GM12892 (cell line): ENCODE results near the gene FAM124A.

Experiments used
- DNase-seq: peaks from one replicate; pipeline ENCODE4 v3.0.0; 2011; ENCODE audit not compliant: insufficient read length
- FAIRE-seq: peaks from 2 replicates; lab custom pipeline; 2011; peaks lifted over from hg19 to GRCh38; lab: Jason Lieb, UNC
- POLR2A ChIP-seq: IDR thresholded peaks from 2 replicates; pipeline ENCODE4 v1.6.1; 2011; ENCODE audit warnings: low read depth, low read length, control low read depth
- POLR2AphosphoS5 ChIP-seq: IDR thresholded peaks from 2 replicates; pipeline ENCODE4 v1.6.1; 2011; ENCODE audit warnings: low read depth, low read length, control low read depth
- TAF1 ChIP-seq: IDR thresholded peaks from 2 replicates; pipeline ENCODE4 v1.6.1; 2011; ENCODE audit warnings: low read depth, mild to moderate bottlenecking, control low read depth, low read length, borderline replicate concordance

The FAM124A gene

DNA sequence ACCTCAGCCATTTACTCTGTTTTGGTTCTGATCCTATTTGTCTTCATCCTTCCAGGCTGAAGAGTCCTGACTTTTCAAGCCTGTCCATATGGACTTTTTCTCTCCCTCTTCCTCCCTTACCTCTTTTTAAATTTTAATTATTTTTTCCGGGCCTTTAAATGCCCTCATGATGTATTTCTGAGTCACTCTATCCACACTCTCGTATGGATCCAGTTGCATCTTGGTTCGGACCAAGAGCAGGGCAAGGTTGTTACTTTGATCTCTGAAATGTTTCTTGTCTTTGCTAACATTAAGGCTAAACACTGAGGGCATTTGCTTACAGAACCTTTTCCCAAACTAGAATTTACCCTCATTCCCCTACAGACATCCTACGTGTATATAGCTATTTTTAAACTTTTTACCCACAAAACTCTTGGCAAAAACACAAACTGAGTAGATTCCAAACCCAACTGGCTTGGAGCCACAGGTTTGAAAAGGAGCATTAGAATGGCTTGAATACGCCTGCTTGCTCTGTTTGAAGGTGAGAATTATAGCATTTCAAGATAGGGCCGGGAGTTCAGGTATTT, 69.9 kb downstream of the FAM124A start:
- DNase-seq (no peak), FAIRE-seq (no peak)
- TF ChIP-seq POLR2AphosphoS5 (no peak), TAF1 (no peak), POLR2A (no peak)

DNA sequence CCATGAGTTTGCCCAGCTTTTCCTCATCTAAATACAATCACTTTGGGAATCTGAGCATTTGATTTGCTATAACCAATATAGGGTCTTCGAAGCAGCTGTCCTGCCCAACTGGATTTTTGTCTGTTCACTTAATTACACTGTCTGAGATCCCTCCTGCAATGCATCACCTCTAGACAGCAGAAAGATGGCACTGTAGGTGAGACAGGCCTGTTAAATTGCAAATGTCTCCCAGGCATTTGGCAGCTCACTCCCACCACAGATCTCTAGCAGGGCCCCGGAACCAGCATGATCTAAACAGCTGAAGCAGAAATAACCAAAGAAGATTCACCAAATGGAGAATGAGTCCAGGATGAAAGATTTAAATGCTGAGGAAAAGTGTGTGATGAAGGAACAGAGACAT, 75.4 kb downstream of the FAM124A start:
- DNase-seq (no peak), FAIRE-seq (no peak)
- TF ChIP-seq TAF1 (no peak), POLR2AphosphoS5 (no peak), POLR2A (no peak)

DNA sequence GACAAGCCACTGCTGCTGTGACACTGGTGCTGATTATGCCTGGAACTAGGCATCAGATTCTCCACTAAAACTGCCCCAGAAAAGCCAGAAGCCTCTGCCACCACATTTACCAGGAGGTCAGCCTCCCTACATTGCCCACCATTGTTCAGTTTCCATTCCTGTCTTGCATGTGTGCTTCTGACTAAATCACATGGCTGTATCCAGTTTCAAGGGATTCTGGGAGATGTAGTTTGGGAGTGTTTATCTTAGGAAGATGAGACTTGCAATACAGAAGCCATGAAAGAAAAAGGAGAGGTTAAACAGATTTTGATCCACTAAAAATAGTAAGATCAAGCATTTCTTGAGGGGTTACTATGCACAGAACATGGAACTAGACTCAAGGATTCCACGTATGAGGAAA, 76.6 kb downstream of the FAM124A start:
- DNase-seq (no peak), FAIRE-seq (no peak)
- TF ChIP-seq TAF1 (no peak), POLR2A (no peak), POLR2AphosphoS5 (no peak)

DNA sequence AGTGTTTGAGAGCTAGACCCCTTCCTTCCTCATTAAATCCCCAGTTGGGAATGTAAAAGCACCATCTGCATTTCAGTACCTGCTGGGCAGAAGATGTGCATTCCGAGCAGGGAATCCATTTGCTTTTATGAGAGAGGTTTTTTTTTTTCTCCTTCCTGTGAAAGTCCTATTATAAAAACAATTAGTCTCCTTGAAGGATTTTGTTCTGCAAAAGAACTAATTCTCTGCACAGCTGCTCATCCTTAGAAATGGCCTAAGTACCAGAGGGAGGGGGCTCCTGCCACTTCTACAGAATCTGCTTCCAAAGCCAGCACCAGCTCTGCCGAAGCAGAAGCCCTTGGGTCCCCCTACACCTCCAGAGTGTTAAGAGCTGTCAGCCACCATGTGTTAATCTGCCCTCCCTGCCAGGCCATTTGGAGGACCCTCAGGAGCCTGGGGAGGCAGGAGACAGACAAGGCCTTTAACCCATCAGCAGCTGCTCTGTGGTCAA, 80.9 kb downstream of the FAM124A start:
- TF ChIP-seq POLR2AphosphoS5 (no peak), POLR2A (no peak), TAF1 (no peak)
- no peak for FAIRE-seq
- DNase-seq, result no peak

DNA sequence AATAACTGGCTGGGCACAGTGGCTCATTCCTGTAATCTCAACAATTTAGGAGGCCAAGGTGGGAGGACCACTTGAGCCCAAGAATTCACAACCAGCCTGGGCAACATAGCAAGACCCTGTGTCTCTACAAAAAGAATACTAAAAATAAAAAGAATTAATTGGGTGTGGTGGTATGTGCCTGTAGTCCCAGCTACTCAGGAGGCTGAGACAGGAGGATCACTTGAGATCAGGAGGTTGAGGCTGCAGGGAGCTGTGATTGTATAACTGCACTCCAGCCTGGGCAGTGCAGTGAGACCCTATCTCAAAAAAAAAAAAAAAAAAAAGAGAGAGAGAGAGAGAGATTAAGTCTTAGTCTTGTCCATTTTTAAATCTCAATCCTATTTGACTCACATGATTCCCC, 81.7 kb downstream of the FAM124A start:
- TF ChIP-seq TAF1 (no peak), POLR2A (no peak)
- no peak for FAIRE-seq
- DNase-seq, result no peak

DNA sequence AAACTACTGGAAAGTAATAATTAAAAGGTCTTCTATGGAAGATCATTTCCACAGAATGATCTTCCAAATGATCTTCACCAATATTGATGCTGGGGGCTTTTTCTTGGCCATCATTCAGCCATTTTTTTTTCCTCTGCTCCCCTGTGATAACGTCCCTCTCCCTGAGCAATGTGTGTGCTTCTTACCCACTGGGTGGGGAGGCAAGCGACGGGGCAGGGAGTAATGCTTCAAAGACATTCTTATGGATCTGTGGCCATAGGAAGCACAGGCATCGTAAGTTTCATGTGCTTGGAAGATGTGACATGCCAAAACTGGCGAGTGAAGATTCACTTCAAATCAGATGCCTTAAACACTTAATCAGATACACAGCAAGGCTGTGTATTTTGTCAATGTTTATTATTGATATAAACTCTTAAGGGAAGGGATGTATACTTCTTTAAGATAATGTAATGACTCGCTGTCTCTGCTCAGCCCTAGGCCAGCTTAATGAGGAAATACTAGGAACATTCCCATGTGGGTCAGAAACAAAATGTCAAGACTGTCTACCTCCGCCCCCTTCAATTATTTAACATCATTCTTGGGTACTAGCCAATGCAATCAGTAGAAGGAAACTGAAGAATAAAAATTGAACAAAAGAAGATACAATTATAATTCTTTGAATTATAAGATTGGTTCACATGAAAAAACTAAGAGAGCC, 83.2 kb downstream of the FAM124A start:
- no peak for TF ChIP-seq POLR2AphosphoS5
- no peak for TF ChIP-seq TAF1
- no peak for TF ChIP-seq POLR2A
- no peak for DNase-seq
- FAIRE-seq, result no peak

DNA sequence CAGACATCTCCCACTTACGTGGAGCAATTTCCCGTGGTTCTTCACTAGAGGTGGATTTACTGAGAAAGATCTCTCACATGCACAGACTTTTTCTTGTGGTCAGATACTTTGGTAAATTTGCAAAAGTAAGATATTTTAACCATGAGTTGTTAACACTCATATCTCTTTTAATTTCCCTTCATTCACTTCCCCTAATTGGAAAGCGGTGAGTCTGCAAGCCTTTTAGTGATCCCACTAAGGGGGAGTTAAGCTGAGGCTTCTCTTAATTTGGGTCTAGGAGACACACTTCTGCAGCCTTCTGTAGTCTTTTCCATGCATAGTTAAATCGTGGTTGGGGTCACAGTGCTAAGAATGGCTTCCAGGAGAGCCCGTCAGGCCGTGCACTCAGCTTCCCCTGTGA, 86.6 kb downstream of the FAM124A start:
- FAIRE-seq, result no peak
- TF ChIP-seq POLR2A (no peak), POLR2AphosphoS5 (no peak)

DNA sequence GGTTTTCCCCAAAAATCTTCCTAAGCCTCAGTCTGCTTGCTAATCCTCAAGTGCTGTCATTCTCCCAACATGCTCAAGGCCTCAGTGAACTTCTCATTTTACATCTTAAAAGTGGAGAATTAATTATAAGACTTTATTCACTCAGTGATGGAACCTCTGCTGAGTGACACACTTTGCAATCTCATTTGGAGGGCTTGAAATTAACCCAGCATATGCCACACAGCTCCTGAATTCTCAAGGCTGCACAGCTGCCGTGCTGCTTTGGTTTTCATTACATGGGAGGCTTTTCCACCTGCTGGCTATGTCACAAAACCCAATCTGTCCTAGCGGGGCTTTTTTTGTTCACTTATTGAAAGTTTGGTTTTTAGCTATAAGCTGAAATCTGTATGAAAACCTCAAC, 89.0 kb downstream of the FAM124A start:
- TF ChIP-seq POLR2A (no peak), TAF1 (no peak), POLR2AphosphoS5 (no peak)
- DNase-seq (no peak), FAIRE-seq (no peak)

More for the DNA sequence above, 86.6 kb downstream of the FAM124A start:
- no peak for DNase-seq

DNA sequence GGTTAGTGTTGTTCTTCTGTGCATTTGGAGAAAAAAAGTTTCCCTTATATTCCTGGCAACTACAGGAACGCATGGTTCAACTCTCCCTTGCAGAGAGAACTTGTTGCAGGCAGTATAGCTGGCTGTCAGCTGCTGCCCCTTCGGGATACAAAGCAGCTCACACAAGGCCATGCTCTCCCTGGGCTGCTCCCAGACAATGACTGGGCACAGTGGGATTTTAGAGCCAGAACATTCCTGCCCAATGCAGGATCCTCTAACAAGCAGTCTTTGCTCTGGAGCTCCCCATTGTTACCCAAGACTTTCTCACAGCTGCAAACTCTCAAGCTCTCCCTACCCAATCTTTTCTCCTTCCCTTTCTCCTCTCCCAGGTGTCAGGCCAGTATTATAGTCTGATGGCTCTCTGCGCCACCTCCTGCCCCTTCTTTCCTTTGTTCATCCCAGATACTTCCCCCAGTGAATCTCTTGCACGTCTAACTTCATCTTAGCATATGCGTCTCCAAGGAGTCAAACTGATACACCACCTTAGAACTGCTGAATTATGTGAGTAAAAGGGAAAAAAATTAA, 89.8 kb downstream of the FAM124A start:
- TF ChIP-seq TAF1 (no peak), POLR2A (no peak), POLR2AphosphoS5 (no peak)
- DNase-seq, result no peak
- FAIRE-seq, result no peak

DNA sequence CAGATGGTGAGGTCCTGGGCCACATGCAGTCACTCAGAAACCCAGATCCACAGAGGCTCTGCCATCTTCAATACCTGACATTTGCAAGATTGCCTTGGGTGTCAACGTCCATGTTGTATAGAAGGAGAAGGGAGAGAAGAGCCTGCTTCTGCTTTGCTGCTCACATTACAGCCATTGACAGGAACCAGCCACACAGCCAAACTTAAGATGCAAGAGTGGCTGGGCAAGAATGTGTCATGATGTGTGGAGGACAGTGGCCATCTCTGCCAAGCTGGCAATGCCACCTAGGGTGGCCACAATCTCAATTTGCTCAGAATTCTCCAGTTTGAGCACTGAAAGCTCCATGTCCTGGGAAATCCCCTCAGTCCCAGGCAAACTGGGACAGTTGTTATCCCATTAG, 91.4 kb downstream of the FAM124A start:
- TF ChIP-seq TAF1, result no peak
- no peak for TF ChIP-seq POLR2AphosphoS5
- TF ChIP-seq POLR2A, result no peak
- DNase-seq (no peak), FAIRE-seq (no peak)

DNA sequence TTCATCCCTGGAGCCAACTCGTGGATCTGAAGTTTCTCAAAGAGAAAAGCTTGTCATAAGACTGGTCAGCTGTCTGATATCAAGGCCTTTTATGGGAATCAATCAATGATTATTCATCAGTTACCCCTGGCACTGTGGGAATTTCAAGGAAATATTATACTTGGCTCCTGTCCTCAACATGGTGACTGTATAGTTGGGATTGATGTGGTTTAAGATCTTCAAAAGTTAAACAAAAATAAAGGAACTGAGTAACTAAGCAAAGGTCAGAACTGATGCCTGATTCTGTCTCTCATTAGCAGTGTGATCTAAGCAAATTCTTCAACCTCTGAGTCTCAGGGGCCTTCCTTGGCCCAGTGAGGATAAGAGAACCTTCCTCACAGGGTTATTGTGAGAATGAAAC, 95.1 kb downstream of the FAM124A start:
- DNase-seq, result no peak
- TF ChIP-seq POLR2A (no peak), POLR2AphosphoS5 (no peak), TAF1 (no peak)
- no peak for FAIRE-seq

DNA sequence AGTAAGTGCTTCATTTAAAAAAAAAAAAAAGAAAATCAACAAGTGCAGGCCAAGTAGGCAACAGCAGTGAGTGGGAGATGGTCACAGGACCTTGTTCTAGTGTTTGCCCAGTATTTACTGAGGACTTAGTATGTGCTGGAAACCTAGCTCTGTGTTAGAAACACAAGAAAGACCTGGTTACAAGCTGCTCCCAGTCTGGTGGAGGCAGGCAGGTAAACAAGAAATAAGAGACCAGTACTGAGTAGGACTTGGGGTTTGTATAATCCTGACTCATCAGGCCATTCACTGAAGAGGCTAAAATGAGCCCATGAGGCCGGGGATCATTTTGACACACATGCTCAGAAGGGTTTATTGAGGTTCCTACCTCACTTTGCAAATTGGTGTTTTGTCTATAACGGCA, 95.8 kb downstream of the FAM124A start:
- TF ChIP-seq POLR2A (no peak), POLR2AphosphoS5 (no peak), TAF1 (no peak)
- no peak for FAIRE-seq
- DNase-seq, result no peak
